GM12878 (cell line): ENCODE data around the gene ATXN1. TPM values are rescaled to one million over a fixed set of nuclear protein-coding genes. Genes with fewer than 3 reads are reported as not detected.

Experiments
- ATAC-seq: fragments of 200-7000 bp; cut with Tn5 transposase; 3 replicates; pipeline ENCODE4 v1.9.1; 2020; ENCODE audit warnings: mild to moderate bottlenecking, moderate library complexity
- BruUV-seq: library from RNA; stranded (reverse); fragments of 400-500 nt; replicated peaks from 2 replicates; lab custom pipeline; 2021; lab: Mats Ljungman, UMichigan
- CTCF ChIA-PET: fragments of 300-600 bp; sonication (Branson Sonifier 250); formaldehyde crosslinking; extraction: SDS; loops from one replicate; lab custom pipeline; 2021; ENCODE audit warnings: inconsistent platforms; lab: Yijun Ruan, JAX
- POLR2A ChIA-PET: fragments of 350-600 bp; formaldehyde crosslinking; extraction: SDS; loops from one replicate; lab custom pipeline; 2021; ENCODE audit warnings: inconsistent platforms; lab: Charles Lee
- RAD21 ChIA-PET: fragments of 300-600 bp; sonication (Branson Sonifier 250); formaldehyde crosslinking; loops from one replicate; lab custom pipeline; 2023; ENCODE audit warnings: antibody characterized with exemption; ENCODE audit not compliant: unreplicated experiment; lab: Charles Lee
- SMC1A ChIA-PET: fragments of 300-600 bp; sonication (Branson Sonifier 250); formaldehyde crosslinking; loops from one replicate; lab custom pipeline; 2023; ENCODE audit not compliant: unreplicated experiment, uncharacterized antibody; lab: Charles Lee
- DNase-seq: peaks from one replicate; pipeline ENCODE4 v3.0.0-alpha.2; 2011; ENCODE audit warnings: low read depth, low spot score
- FAIRE-seq: peaks from 3 replicates; lab custom pipeline; 2011; peaks lifted over from hg19 to GRCh38; lab: Jason Lieb, UNC
- H2AFZ ChIP-seq: 2 replicates; pipeline ENCODE4 v1.6.0; 2011; ENCODE audit warnings: low read depth, low read length, control low read depth; ENCODE audit not compliant: control insufficient read depth
- H3K27ac ChIP-seq: 2 replicates; pipeline ENCODE4 v1.5.1; 2011; ENCODE audit warnings: control low read depth; ENCODE audit not compliant: control insufficient read depth, insufficient read depth
- H3K27me3 ChIP-seq, 2 experiments: replicated peaks in 1 of 2; 2 replicates each; pipeline versions ENCODE4 v1.6.0 to v1.6.1; 2011; ENCODE audit warnings: low read length in 1 of 2; ENCODE audit not compliant: control insufficient read depth in 2 of 2, insufficient read depth in 2 of 2
- H3K36me3 ChIP-seq, 2 experiments: 2 replicates each; pipeline ENCODE4 v1.5.1; 2011; ENCODE audit warnings: low read length in 1 of 2; ENCODE audit not compliant: control insufficient read depth in 2 of 2, insufficient read depth in 2 of 2
- H3K4me1 ChIP-seq: 2 replicates; pipeline ENCODE4 v1.6.1; 2011; ENCODE audit warnings: mild to moderate bottlenecking, low read length, moderate library complexity, mixed read lengths; ENCODE audit not compliant: control insufficient read depth, insufficient read depth
- H3K4me2 ChIP-seq: 2 replicates; pipeline ENCODE4 v1.6.0; 2011; ENCODE audit warnings: control low read depth; ENCODE audit not compliant: control insufficient read depth, insufficient read depth
- H3K4me3 ChIP-seq: fragments of 200-600 bp; sonication (generic); 2 replicates; pipeline ENCODE4 v1.5.1; 2016
- H3K79me2 ChIP-seq: 2 replicates; pipeline ENCODE4 v1.6.0; 2011; ENCODE audit warnings: low read length; ENCODE audit not compliant: control insufficient read depth, insufficient read depth
- H3K9ac ChIP-seq: 2 replicates; pipeline ENCODE4 v1.8.0; 2011; ENCODE audit warnings: low read length, control low read depth, mixed read lengths; ENCODE audit not compliant: control insufficient read depth, insufficient read depth
- H3K9me3 ChIP-seq: replicated peaks from 3 replicates; pipeline ENCODE4 v1.5.1; 2011; ENCODE audit warnings: mild to moderate bottlenecking, low read length; ENCODE audit not compliant: control insufficient read depth, insufficient read depth
- H4K20me1 ChIP-seq: 2 replicates; pipeline ENCODE4 v1.6.0; 2011; ENCODE audit not compliant: control insufficient read depth, insufficient read depth
- BHLHE40 ChIP-seq, 2 experiments: fragments of 450-650 bp in 1 of 2; IDR thresholded peaks; 2 replicates each; pipeline ENCODE4 v1.6.1; 2011 to 2017; ENCODE audit warnings: low read depth in 2 of 2, borderline replicate concordance in 1 of 2, improper control_type of control experiment in 1 of 2, low read length in 1 of 2, mild to moderate bottlenecking in 1 of 2
- CBX5 ChIP-seq: sonication (generic); IDR thresholded peaks from 2 replicates; pipeline ENCODE4 v1.6.1; 2016; ENCODE audit warnings: low read depth, moderate library complexity, mild to moderate bottlenecking, inconsistent platforms
- CREB1 ChIP-seq: IDR thresholded peaks from 2 replicates; pipeline ENCODE4 v1.6.1; 2012; ENCODE audit warnings: low read depth, mild to moderate bottlenecking, inconsistent platforms
- EGR1 ChIP-seq, 2 experiments: IDR thresholded peaks; 1 replicate in 1 of 2; 2 replicates in 1 of 2; pipeline ENCODE4 v1.6.1; 2011 to 2012; ENCODE audit warnings: low read depth in 2 of 2, low read length in 2 of 2, borderline replicate concordance in 1 of 2, mild to moderate bottlenecking in 1 of 2, moderate library complexity in 1 of 2
- EP300 ChIP-seq, 2 experiments: fragments of 150-350 bp in 1 of 2; IDR thresholded peaks; 2 replicates each; pipeline ENCODE4 v1.6.1; 2011 to 2012; ENCODE audit warnings: low read depth in 2 of 2, low read length in 2 of 2, borderline replicate concordance in 1 of 2, improper control_type of control experiment in 1 of 2, inconsistent platforms in 1 of 2; ENCODE audit not compliant: control insufficient read depth in 1 of 2
- ETV6 ChIP-seq, 2 experiments: fragments of 450-650 bp in 1 of 2; IDR thresholded peaks in 1 of 2; conservative IDR thresholded peaks in 1 of 2; 2 replicates each; pipeline ENCODE4 v1.6.1; 2014; ENCODE audit warnings: antibody characterized with exemption in 1 of 2, borderline replicate concordance in 1 of 2, low read depth in 1 of 2, mild to moderate bottlenecking in 1 of 2, moderate library complexity in 1 of 2
- HDAC6 ChIP-seq: fragments of 200-600 bp; sonication (generic); IDR thresholded peaks from one replicate; pipeline ENCODE4 v1.8.0; 2017; ENCODE audit warnings: antibody characterized with exemption; ENCODE audit not compliant: unreplicated experiment
- IRF4 ChIP-seq: IDR thresholded peaks from 2 replicates; pipeline ENCODE4 v1.6.1; 2011; ENCODE audit warnings: low read depth, low read length
- JUND ChIP-seq: IDR thresholded peaks from 2 replicates; pipeline ENCODE4 v1.6.1; 2012; ENCODE audit warnings: low read depth, mild to moderate bottlenecking, low read length, improper control_type of control experiment, moderate library complexity
- MTA2 ChIP-seq: fragments of 450-650 bp; IDR thresholded peaks from 2 replicates; pipeline ENCODE4 v1.6.1; 2016; ENCODE audit warnings: low read depth, mild to moderate bottlenecking, moderate library complexity
- NFYA ChIP-seq: IDR thresholded peaks from 2 replicates; pipeline ENCODE4 v1.6.1; 2011; ENCODE audit warnings: low read depth, mild to moderate bottlenecking, low read length, improper control_type of control experiment, borderline replicate concordance
- PAX8 ChIP-seq: fragments of 450-650 bp; IDR thresholded peaks from 2 replicates; pipeline ENCODE4 v1.6.1; 2017; ENCODE audit warnings: mild to moderate bottlenecking, moderate library complexity
- RB1 ChIP-seq: fragments of 450-650 bp; formaldehyde crosslinking; IDR thresholded peaks from 2 replicates; pipeline ENCODE4 v1.6.1; 2017; ENCODE audit warnings: mild to moderate bottlenecking, borderline replicate concordance
- RFX5 ChIP-seq: IDR thresholded peaks from 2 replicates; pipeline ENCODE4 v1.6.1; 2011; ENCODE audit warnings: low read depth, low read length, improper control_type of control experiment
- SREBF2 ChIP-seq: IDR thresholded peaks from 2 replicates; pipeline ENCODE4 v1.6.1; 2012; ENCODE audit warnings: mild to moderate bottlenecking, low read length
- ZNF384 ChIP-seq: IDR thresholded peaks from 2 replicates; pipeline ENCODE4 v1.6.1; 2012; ENCODE audit warnings: low read depth, mild to moderate bottlenecking, low read length, improper control_type of control experiment, borderline replicate concordance
- WGBS: methylation state at CpG from one replicate; pipeline ENCODE4 v1.1.6; 2016; ENCODE audit warnings: low lambda C conversion rate; ENCODE audit not compliant: insufficient replicate concordance, insufficient coverage; ENCODE audit errors: missing lambda C conversion rate; 5-methylcytosine and 5-hydroxymethylcytosine counted together
- in situ Hi-C: fragments of 300-500 bp; cut with MboI; formaldehyde crosslinking; loops from 9 replicates; pipeline ENCODE4 v1.14.3; 2018; ENCODE audit warnings: mixed read lengths
- intact Hi-C: fragments of 100-400 bp; cut with micrococcal nuclease; formaldehyde crosslinking; loops from one replicate; pipeline ENCODE4 v1.14.2; 2022; ENCODE audit not compliant: unreplicated experiment
- polyA plus RNA-seq, 11 experiments: library from polyadenylated mRNA; depleted of rRNA in 4 of 11; unstranded in 6 of 11; stranded (reverse) in 5 of 11; fragments of >200 nt; fragmentation: Nextera tagmentation in 4 of 11; fragmentation: Illumina TruSeq in 1 of 11; extraction: Ambion mirVana in 4 of 11; extraction: Trizol in 1 of 11; gene quantifications; 1 replicate in 1 of 11; 2 replicates in 10 of 11; pipeline versions ENCODE4 v1.2.1 to v1.2.3, GENCODE V29; 2011 to 2016; ENCODE audit warnings: inconsistent platforms in 2 of 11, missing spikeins in 2 of 11, low read depth in 1 of 11
- total RNA-seq, 4 experiments: library from RNA; depleted of rRNA in 3 of 4; stranded (reverse); fragments of >200 nt in 3 of 4; fragmentation: Illumina TruSeq in 1 of 4; extraction: Trizol in 1 of 4; gene quantifications; 2 replicates each; pipeline versions ENCODE4 v1.2.1 to v1.2.3, GENCODE V29; 2013 to 2021
- TF ChIP-seq, protein P1 (sequence below): IDR thresholded peaks from 2 replicates; pipeline ENCODE4 v1.6.1; 2012; ENCODE audit warnings: low read depth, low read length, improper control_type of control experiment
- TF ChIP-seq, protein P2 (sequence below): IDR thresholded peaks from 2 replicates; pipeline ENCODE4 v1.6.1; 2012; ENCODE audit warnings: mild to moderate bottlenecking, low read depth, low read length

Gene ATXN1
- total and polyA plus RNA-seq, 10 of the 15 experiments (the other 5 are each of a cell fraction or from before 2014, with no cell fraction given): 12.2 to 51.2 (median 20.5) TPM

DNA sequence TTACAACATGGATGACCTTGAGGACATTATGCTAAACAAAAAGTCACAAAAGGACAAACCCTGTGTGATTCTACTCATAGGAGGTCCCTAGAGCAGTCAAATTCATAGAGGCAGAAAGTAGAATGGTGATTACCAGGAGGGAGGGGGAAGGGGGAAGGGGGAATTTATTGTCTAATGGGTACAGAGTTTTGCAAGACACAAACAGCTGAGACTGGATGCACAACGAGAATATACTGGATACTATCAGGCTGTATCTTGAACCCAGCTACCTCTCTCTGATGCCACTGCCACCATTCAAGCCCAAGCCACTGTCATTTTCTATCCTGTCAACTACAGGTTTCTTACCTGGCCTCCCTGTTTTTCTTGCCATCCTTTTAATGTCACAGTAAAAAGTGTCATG, 252.3 kb downstream of the ATXN1 start:
- RAD21 ChIA-PET: interaction anchor here (0.9 to 8.7 kb wide), 6 partner anchors 14 to 254 kb away, joined by 3 to 110 read pairs (median 52); partner anchors contain the start of gene ATXN1
- SMC1A ChIA-PET: interaction anchor here (0.9 to 10.2 kb wide), 4 partner anchors 20 to 254 kb away, joined by 3 to 135 read pairs (median 74); partner anchors contain the start of gene ATXN1

More for the DNA sequence above, 252.3 kb downstream of the ATXN1 start:
- Histone ChIP-seq H4K20me1 (no peaks in the 10 kb centered on the region), H3K4me3 (no peak overlapping the region), H3K4me1 (peaks cover 66% of the 10 kb centered on the region), H3K79me2 (no peaks in the 10 kb centered on the region; the same call in 1 of the 2 replicates), H3K9ac (no peak overlapping the region), H2AFZ (no peak overlapping the region), H3K27me3 (no peaks in the 10 kb centered on the region), H3K9me3 (no peaks in the 10 kb centered on the region), H3K4me2 (no peak overlapping the region), H3K27ac (no peak overlapping the region), H3K36me3 (no peaks in the 10 kb centered on the region)
- ChIA-PET CTCF (interaction anchor here (5.0 to 10.6 kb wide), 4 partner anchors 17 to 256 kb away, joined by 51 to 203 read pairs (median 130); partner anchors contain the start of gene ATXN1), POLR2A (interaction anchor here (0.9 kb wide), 1 partner anchor 127 kb away, joined by 3 read pairs; no protein-coding TSS in a partner anchor)
- FAIRE-seq: no peak
- DNase-seq: no peak
- TF ChIP-seq RB1 (no peak), IRF4 (no peak), SREBF2 (no peak), EGR1 (IDR thresholded peaks at IDR 0.05; ENCODE audit: borderline replicate concordance in 1 of 2, low read depth in 2 of 2, low read length in 2 of 2) (no peak), CREB1 (no peak), ZNF384 (no peak), ETV6 (conservative IDR thresholded peaks at IDR 0.05 in 1 of 2, IDR thresholded peaks at IDR 0.05 in 1 of 2; ENCODE audit: borderline replicate concordance in 1 of 2, low read depth in 1 of 2) (no peak), PAX8 (no peak), RFX5 (no peak), EP300 (IDR thresholded peaks at IDR 0.05; ENCODE audit: borderline replicate concordance in 1 of 2, control insufficient read depth in 1 of 2, low read depth in 2 of 2, low read length in 2 of 2) (no peak), NFYA (no peak), CBX5 (no peak), JUND (no peak), HDAC6 (no peak), BHLHE40 (IDR thresholded peaks at IDR 0.05; ENCODE audit: borderline replicate concordance in 1 of 2, low read depth in 2 of 2, low read length in 1 of 2) (no peak), MTA2 (no peak)
- TF ChIP-seq, protein P1, sequence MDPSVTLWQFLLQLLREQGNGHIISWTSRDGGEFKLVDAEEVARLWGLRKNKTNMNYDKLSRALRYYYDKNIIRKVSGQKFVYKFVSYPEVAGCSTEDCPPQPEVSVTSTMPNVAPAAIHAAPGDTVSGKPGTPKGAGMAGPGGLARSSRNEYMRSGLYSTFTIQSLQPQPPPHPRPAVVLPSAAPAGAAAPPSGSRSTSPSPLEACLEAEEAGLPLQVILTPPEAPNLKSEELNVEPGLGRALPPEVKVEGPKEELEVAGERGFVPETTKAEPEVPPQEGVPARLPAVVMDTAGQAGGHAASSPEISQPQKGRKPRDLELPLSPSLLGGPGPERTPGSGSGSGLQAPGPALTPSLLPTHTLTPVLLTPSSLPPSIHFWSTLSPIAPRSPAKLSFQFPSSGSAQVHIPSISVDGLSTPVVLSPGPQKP: no peak
- TF ChIP-seq, protein P2, sequence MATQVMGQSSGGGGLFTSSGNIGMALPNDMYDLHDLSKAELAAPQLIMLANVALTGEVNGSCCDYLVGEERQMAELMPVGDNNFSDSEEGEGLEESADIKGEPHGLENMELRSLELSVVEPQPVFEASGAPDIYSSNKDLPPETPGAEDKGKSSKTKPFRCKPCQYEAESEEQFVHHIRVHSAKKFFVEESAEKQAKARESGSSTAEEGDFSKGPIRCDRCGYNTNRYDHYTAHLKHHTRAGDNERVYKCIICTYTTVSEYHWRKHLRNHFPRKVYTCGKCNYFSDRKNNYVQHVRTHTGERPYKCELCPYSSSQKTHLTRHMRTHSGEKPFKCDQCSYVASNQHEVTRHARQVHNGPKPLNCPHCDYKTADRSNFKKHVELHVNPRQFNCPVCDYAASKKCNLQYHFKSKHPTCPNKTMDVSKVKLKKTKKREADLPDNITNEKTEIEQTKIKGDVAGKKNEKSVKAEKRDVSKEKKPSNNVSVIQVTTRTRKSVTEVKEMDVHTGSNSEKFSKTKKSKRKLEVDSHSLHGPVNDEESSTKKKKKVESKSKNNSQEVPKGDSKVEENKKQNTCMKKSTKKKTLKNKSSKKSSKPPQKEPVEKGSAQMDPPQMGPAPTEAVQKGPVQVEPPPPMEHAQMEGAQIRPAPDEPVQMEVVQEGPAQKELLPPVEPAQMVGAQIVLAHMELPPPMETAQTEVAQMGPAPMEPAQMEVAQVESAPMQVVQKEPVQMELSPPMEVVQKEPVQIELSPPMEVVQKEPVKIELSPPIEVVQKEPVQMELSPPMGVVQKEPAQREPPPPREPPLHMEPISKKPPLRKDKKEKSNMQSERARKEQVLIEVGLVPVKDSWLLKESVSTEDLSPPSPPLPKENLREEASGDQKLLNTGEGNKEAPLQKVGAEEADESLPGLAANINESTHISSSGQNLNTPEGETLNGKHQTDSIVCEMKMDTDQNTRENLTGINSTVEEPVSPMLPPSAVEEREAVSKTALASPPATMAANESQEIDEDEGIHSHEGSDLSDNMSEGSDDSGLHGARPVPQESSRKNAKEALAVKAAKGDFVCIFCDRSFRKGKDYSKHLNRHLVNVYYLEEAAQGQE: no peak
- ATAC-seq: peak; percentile 1; the same call in 2 of the 3 replicates
- in situ Hi-C loops: no loop called here
- BruUV-seq: no TSS peak
- intact Hi-C loops: no loop called here
- WGBS: 90% methylated on average over 1 of the region's 1 CpG
